Stimulated activated CD8-positive, alpha-beta memory T cell treated with anti-CD3 and anti-CD28 coated beads, Interleukin-15, amount 100 ng/mL, for 48 hours (primary cell): ENCODE results near the gene TMEM115.

Source experiments
- DNase-seq, 2 donors: peaks; one replicate each; pipeline ENCODE4 v3.0.0-alpha.2; 2020; ENCODE audit warnings: low read depth in 2 of 2

TMEM115 gene

GRCh38 chr3:50353245-50354004 lies 5.9 kb downstream of the TMEM115 start:
- DNase-seq, result no peak

GRCh38 chr3:50352781-50353180 lies 6.5 kb downstream of the TMEM115 start:
- no peak for DNase-seq

- DNase-seq, result no peak
Measured at GRCh38 chr3:50351323-50351697, 8.0 kb downstream of the TMEM115 start.

- peak; percentile 99 to 100 for DNase-seq
Measured at GRCh38 chr3:50350527-50351322, 8.6 kb downstream of the TMEM115 start, which contains the start of the genes CYB561D2 and NPRL2. Gene CYB561D2, plus strand, starts transcription at chr3:50350862. Its CDS starts 572 bp downstream, at chr3:50351434. Gene NPRL2, minus strand, starts transcription at chr3:50350775. Its CDS starts 123 bp downstream, at chr3:50350652.

GRCh38 chr3:50350213-50350526 lies 9.2 kb downstream of the TMEM115 start:
- DNase-seq, result no peak

- DNase-seq, result peak; percentile 51
Measured at GRCh38 chr3:50347187-50347813, 12.0 kb downstream of the TMEM115 start.

GRCh38 chr3:50345586-50346234 lies 13.6 kb downstream of the TMEM115 start, which contains the start of gene ZMYND10:
Gene ZMYND10, minus strand, starts transcription at chr3:50345732. Its CDS starts 153 bp downstream, at chr3:50345579.
- peak; percentile 64 to 66 for DNase-seq

- DNase-seq, result no peak
Measured at GRCh38 chr3:50345008-50345407, 14.3 kb downstream of the TMEM115 start.

GRCh38 chr3:50342813-50343633 lies 16.3 kb downstream of the TMEM115 start:
- no peak for DNase-seq

- DNase-seq, result no peak
Measured at GRCh38 chr3:50341996-50342650, 17.2 kb downstream of the TMEM115 start.

GRCh38 chr3:50341537-50341936 lies 17.8 kb downstream of the TMEM115 start:
- no peak for DNase-seq

- peak; percentile 69 to 77 for DNase-seq
Measured at GRCh38 chr3:50340448-50341329, 18.6 kb downstream of the TMEM115 start, which contains the start of gene RASSF1. Gene RASSF1, minus strand, starts transcription at chr3:50340836. Its CDS starts 31 bp downstream, at chr3:50340805.

GRCh38 chr3:50340147-50340447 lies 19.2 kb downstream of the TMEM115 start:
- no peak for DNase-seq

GRCh38 chr3:50339485-50340146 lies 19.7 kb downstream of the TMEM115 start:
- no peak for DNase-seq

- no peak for DNase-seq
Measured at GRCh38 chr3:50338965-50339364, 20.4 kb downstream of the TMEM115 start.

GRCh38 chr3:50337175-50337861 lies 22.0 kb downstream of the TMEM115 start:
- peak; percentile 98 to 99 for DNase-seq

- peak in 1 of 2 donors; percentile 47 for DNase-seq
Measured at GRCh38 chr3:50336452-50337174, 22.7 kb downstream of the TMEM115 start.
